HG02938 (cell line): ENCODE measurements around the gene ANKRD2.
"Not testable (repeated sequence)": the region's sequence is repeated elsewhere in the genome, so short reads cannot be mapped to it uniquely, and the experiment has no call there.

ENCODE experiments used
- ATAC-seq: cut with Tn5 transposase; IDR thresholded peaks from one replicate; pipeline ENCODE4 v1.9.1; 2021; ENCODE audit warnings: mild to moderate bottlenecking, moderate library complexity; ENCODE audit not compliant: unreplicated experiment

ANKRD2 gene, protein sequence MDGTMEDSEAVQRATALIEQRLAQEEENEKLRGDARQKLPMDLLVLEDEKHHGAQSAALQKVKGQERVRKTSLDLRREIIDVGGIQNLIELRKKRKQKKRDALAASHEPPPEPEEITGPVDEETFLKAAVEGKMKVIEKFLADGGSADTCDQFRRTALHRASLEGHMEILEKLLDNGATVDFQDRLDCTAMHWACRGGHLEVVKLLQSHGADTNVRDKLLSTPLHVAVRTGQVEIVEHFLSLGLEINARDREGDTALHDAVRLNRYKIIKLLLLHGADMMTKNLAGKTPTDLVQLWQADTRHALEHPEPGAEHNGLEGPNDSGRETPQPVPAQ

DNA sequence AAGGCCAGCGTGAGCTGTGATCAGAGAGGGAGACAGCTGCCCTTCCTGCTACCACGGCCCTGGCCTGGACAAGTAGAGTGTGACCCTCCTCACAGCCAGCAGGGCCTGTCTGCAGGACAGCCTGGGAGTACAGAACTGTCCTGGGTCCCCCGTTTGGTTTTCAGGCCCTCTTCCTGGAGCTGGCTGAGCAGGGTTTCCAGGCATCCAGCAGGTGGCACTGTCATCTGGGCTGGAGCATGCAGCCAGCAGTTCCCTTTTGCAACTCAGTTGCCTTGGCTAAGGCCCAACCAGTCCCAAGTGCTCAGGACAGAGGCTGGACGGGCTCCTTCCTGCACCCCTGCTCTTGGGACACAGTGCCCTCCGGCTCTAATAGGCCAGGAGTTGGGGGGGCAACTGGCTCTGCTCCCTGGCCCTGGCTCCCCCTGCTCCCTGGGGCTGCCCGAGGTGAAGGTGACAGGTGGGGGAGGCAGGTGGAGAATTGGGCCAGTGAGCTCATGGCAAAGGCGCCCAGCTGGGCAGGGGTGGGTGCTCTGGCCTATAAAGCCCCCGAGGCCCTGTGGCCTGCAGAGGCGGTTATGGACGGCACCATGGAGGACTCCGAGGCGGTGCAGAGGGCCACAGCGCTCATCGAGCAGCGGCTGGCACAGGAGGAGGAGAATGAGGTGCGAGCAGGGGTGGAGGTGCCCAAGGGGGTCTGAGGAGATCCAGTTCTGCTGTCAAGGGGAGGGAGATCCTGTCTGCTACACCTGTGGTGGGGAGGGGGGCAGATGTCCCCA, at the start of gene ANKRD2:
TSS of gene ANKRD2 (plus strand) at position 566 of the 776 bp plus-strand sequence. CDS start at position 576, 10 bp downstream.
- no peak for ATAC-seq

DNA sequence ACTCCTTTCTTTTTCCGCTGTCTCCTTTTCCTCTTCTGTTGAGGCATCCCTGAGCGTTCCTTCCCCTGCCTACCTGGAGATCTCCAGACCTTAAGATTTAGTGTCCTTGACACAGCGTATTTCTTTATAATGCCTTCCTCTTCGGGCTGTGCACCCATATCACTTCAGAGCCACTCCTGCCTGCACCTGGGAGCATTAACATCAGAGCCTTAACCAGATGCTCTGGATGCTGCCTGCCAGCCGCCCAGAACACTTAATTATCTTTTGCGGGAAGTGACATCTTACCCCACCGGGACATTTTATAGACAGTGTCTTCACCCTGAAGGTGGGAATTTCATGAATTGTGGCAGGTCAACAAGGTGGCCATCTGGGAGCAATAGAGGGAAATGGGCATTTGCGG, 49.6 kb upstream of the ANKRD2 start:
- ATAC-seq: no peak

DNA sequence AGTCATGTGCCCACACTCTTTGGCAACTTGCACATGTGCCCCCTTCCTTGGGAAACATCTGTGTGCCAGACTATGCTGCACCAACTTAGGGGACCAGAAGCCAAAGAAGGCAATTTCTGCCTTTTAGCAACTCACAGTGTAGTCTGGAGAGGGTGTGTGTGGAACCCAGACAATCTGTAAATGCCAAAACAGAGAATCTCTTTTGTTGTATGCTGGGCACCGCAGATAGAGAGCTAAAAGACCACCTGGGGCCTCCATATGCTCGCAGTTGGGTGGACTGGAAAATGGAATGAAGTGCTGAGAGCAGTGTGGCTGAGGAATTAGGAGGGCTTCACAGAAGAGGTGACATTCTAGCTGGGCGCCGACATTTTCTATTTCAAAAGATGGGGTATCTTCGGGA, 47.5 kb upstream of the ANKRD2 start:
- no peak for ATAC-seq

DNA sequence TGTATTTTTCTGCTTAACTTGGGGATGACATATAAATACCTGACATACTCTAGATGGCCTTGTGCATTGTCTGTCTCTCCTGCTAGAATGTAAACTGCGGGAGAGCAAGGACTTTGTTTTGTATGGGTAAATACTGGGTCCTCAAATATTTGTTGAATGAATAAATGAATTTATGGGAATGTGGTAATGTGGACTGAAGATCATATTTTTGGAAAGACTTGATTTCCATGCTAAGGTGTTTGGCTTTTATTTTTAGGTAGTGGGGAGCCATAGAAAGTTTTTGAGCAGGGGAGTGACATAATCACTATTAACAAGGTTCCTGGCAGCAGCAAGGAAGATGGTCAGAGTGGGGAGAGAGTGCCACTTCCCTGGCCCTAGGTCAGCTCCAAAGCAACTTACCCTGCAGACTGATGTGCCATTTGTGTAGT, 46.9 kb upstream of the ANKRD2 start:
- no peak for ATAC-seq

DNA sequence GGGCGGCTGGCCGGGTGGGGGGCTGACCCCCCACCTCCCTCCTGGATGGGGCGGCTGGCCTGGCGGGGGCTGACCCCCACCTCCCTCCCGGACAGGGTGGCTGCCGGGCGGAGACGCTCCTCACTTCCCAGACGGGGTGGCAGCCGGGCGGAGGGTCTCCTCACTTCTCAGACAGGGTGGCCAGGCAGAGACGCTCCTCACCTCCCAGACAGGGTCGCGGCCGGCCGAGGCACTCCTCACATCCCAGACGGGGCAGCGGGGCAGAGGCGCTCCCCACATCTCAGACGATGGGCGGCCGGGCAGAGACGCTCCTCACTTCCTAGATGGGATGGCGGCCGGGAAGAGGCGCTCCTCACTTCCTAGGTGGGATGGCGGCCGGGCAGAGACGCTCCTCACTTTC, 43.7 kb upstream of the ANKRD2 start:
- not testable (repeated sequence) for ATAC-seq

DNA sequence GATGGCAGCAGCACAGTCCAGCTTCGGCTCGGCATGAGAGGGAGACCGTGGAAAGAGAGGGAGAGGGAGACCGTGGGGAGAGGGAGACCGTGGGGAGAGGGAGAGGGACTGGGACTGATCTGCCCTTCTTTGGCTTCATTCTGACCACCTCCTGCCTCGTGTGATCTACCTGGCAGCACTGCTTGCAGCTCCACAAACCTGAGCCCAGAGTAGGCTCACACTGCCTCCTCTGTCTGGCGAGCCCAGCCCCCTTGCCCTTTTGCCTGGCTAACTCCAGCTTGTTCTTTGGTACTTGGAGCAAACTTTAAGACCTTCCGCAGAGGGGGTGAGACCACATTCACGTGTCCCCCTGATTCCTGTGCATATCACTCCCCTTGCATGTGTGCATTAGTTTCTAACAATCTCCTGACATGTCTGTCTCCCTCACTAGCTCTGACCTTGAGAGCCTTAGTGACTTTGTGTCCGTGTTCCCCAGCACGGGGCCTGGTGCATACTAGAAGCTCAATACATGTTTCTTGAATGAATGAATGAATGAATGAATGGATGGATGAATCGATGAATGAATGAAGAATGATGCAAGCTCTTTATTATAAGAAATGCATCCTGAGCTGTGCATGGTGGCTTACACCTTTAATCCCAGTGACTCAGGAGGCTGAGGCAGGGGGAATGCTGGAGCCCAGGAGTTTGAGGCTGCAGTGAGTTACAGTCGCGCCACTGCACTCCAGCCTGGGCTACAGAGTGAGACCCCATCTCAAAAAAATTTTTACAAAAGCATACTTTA, 42.7 kb upstream of the ANKRD2 start:
- ATAC-seq: no peak

DNA sequence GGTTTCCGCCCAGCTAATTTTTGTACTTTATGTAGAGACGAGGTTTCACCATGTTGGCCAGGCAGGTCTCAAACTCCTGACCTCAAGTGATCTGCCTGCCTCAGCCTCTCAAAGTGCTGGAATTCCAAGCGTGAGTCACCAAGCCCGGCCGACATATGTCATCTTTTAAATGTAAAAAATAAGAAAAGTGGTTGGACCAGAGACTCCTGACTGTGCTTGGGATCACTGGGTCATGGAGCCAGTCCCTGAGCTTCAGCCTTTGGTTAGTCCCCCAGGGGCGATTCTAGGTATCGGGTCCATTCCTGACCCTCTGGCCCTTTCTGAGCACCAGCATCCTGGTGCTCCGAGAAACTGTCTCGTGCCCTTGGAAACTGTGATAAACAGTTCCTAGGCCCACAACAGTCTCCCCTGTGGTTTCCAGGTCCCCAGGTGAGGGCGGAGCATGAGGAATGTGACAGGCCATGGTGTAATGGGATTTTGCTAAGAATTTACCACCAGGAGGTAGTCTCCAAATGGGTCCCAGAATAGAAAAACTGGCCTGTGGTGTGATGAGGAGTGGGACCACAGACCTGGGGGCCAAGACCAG, 41.1 kb upstream of the ANKRD2 start:
- ATAC-seq: no peak

DNA sequence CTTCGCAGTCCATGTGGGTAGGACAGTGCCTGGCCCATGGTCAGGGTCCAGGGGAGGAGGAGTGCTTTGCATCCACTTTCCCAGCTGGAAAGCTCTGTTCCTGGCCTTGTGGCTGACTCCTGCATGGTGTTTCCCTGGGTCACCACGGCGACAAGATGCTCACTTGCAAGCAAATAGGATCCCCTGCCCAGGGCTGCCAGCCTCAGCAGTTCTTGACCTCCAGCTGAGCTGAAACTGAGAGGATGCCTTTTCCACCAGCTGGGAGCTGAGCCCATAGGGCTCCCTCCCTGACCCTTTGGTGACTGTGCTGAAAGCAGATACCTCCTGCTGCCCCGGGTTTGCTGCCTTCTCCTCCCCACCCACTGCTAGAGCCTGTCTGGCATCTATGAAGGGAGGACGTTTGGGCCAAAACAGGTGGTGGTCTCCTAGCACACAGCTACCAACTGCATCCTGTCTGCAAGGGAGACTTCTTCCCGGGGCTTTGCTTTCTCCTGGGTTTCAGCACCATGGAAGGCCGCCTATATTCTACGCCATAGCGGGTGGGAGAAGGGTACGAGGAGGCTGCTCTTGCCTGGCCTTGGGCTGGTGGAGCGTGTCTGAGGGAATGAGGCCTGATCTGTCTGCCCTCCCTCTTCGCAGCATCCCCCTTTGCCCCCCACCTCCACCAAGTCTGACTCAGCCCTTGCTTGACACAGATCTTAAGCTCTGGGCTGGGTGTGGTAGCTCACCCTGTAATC, 39.5 kb upstream of the ANKRD2 start:
- ATAC-seq: no peak

DNA sequence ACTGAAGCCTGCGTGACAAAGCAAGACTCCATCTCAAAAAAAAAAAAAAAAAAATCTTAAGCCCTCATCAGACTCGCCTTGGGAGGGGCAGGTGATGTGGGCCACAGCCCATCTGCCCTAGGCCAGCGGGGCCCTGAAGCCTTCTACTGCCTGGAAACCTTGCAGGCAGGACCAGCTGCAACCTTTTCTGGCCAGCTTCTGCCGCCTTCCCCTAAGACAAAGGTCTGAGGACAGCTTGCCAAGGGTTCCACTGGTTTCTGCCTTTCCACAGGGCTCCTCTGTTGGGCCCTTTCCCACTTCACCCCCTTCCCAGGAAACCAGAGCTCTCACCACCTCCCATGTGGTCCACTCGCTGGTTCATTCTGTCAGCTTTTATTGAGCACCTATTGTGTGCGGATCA, 38.7 kb upstream of the ANKRD2 start:
- no peak for ATAC-seq

DNA sequence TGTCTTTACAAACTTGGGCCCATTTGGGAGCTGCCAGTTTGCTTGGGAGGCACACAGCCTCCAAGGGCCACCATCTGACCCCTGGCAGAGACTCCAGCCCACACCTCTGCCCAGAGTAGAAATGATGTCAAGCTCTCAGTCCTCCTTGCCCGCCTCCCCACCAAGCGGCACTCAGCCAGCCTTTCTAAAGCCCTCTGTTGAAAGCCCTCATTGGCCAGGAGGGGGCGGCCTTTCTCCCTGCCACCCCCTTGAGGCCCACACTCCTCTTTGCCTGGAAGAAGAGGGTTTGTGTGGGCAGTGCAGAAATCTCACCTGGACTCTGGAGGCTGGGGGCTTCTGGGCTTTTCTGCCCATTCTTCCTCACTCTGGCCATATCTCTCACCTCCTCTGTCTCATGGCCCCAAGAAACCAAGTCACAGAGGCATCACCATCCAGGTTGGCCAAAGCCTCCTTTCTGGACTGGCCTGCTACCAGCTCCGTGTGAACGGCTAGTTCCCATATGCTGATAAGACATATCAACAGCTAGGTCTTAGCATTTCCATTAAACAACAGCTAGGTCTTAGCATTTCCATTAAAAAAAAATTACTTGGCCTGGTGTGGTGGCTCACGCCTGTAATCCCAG, 37.7 kb upstream of the ANKRD2 start:
- ATAC-seq: no peak

DNA sequence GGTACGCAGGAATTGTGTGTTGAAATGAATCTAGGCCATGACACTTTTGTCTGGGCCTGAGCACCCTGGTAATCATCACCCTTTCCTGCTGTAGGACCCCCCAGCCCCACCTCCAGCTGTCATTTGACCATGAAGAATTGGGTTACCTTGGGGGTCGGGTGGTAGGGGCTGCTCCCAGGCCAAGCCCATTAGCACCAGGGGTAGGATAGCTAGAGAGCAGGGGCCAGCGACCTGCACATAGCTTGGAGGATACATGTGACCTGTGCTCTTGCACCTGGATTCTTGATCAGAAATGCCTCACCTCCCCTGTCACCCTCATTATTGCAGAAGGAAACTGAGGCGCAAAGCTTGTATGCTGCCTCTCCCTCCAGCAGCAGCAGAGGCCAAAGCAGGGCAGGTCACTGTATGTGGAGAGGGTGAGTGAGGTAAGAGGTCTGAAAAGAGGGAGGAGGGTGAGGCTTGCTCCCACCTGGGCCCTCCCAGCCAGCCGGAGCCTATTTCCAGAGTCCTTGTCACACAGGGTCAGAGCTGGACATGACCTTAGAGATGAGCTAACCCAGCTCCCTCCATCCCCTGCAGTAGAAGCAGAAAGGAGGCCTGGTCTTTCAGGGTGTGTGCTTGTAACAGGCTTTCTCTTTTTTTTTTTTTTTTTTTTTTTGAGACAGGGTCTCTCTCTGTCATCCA, 35.3 kb upstream of the ANKRD2 start:
- ATAC-seq: no peak

DNA sequence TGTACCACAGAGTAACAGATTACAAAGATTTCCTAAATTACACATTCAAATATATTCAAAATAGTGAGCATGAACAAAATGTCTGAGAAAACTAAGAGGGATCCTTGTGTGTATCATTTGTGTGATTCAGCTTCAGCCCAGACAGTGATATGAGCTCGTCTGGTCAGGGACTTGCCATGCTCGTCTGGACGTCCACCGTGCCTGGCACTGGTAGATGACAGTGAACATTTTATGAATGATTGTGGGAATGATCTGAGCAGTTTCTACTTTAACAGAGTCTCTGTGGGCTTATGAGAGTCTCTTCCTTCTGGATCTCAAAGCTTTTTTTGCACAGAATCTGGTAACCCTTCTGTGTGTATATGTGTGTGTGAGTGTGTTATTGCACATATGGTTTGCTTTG, 34.2 kb upstream of the ANKRD2 start:
- ATAC-seq: no peak

DNA sequence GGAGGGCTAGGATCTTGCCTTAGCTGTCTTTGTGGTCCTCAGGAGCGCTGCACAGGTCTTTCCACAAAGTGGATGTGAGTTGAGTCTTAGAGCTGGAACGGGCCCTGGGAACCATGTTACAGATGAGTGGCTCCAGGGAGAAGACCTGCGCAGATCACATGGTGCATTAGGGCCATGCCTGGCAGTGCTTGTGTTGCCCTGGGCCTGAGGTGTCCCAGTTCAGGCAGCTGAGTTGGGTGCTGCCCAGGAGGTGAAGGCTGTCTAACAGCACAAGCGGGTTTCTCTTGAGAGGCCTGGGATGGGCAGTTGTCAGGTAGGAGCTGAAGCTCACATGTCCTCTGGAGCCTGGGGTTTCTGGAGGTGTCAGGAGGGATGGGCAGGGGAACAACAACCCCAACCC, 33.7 kb upstream of the ANKRD2 start:
- ATAC-seq: no peak

DNA sequence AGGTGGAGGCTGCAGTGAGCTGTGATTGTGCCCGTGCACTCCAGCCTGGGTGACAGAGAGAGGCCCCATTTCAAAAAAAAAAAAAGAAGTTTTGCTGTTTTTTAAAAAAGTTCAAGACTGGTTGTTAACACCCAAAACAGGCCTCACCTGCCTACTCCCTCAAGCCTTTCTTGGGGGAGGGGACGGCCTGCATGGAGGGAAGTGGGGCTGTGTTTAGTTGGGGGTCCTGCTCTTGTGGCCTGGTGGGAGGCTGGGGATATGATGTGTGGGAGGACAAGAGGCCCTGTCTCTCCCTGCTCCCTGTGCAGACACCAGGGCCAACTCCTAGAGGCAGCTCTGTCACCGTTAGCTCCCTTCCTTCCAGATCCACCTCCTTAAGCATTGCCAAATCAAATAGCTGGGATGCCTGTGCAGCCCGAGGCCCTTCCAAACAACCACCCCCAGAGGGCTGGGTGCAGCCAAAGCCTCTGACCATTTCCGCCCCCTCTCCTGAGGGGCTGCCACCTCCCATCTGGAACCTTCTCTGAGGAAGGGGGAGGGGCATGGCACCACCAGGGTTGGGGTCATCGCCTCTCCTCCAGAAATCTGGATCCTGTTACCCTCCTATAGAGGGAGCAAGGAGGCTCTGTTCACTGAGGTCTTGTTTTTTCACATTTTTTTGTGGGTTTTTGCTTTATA, 32.9 kb upstream of the ANKRD2 start:
- ATAC-seq: no peak

DNA sequence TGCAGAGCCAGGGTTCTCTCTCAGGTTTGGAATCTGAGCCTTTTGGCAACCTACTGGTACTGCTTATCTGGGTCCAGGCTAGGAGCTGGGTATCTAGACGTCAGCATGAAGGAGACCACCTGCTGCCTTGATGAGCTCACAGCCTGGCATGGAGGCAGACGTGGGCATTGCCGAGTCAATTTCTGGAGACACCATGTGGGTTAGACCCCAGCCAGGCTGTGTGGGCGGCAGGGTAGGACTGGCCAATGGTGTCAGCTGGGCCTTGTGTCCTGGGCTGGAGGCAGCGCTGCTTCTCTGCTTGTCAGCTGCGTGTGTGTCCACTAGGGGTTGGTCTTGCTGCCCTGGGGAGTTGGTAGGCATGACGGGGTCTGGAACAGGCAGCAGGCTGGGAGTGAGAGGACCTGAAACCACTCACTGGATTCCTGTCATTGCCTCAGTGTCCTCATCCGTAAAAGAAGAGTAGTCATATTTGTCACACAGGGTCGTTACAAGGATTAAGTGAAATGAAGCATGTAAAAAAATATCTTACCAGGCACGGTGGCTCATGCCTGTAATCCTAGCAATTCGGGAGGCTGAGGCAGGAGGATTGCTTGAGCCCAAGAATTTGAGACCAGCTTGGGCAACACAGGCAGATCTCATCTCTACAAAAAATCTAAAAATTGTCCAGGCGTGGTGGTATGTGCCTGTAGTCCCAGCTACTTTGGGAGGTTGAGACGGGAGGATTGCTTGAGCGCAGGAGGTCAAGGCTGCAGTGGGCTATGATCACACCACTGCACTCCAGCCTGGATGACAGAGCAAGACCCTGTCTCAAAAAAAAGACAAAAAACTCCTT, 31.7 kb upstream of the ANKRD2 start:
- no peak for ATAC-seq

DNA sequence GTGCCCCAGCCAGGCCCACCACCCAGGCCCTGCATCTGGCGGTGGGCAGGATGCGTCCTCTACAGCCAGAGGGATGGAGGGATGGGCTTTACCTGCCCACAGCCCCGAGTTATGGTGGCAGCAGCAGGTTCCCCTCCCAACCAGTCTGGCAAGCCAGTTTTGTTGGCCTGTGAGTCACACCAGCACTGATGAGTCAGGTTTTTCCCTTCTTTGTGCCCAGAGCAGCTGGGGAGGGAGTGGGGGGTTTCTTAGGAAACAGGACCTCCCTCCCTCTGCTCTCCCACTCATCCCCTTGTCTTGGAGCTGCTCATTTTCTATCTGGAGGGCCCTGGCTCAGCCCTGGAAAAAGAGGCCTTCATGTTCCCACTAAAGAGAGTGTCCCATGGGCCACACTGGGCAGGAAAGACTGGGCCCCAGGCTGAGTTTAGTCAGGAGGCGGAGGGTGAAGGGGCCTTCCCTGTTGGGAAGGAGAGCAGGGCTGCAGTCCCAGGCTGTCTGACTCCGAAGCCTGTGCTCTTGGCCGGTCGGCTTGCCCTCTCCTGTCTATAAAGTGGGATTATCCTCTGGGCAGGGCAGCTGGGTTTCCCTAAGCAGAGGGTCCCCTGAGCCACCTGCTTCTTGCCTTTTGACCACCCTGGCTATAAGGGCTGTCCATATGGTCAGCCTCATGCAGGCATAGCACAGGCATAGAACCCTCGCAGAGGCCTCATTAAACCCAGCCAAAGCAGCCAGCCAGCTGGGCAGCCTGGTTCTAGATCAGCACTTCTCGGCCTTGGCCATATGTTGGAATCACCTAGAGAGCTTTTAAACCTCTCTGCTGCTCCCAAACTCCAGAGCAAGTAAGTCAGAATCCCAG, 30.2 kb upstream of the ANKRD2 start:
- no peak for ATAC-seq

DNA sequence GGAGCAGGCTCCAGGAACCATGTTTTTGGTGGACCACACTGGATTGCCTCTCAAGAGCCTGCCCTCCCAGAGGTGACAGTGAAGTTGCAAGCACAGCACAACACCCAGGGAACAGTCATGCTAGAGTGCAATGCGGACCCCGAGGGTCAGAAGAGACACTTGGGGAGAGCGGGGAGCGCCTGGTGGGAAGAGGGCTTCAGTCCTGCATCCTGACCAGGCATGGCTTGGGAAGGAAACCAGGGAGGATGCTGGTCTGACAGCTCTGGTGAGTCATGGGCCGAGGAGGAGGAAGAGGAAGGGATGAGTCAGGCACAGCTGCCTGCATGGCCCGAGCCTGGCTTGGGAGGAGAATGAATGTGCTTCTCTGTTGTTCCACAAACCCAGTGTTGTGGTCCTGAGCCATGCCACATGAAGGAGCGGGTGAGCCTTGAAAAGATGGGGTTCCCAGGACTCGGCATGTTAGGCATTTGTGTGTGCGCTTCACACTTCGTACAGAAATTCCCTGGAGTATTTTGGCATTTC, 29.5 kb upstream of the ANKRD2 start:
- no peak for ATAC-seq
